LNCaP clone FGC (cell line): Measurements from ENCODE around the gene ARHGEF12.
A peak's percentile ranks its signal among the peaks of the same experiment; 100 is the strongest.

Source experiments
- DNase-seq: peaks from one replicate; pipeline ENCODE4 v3.0.0-alpha.2; 2011; ENCODE audit warnings: low read depth
- H3K4me3 ChIP-seq: 2 replicates; pipeline ENCODE4 v1.5.1; 2011; ENCODE audit warnings: mild to moderate bottlenecking, low read depth, low read length, control low read depth
- CTCF ChIP-seq: IDR thresholded peaks from 2 replicates; pipeline ENCODE4 v1.5.1; 2012; ENCODE audit warnings: mild to moderate bottlenecking; ENCODE audit not compliant: control insufficient read depth, insufficient read depth; ENCODE audit errors: extremely low read depth

Gene ARHGEF12

DNA sequence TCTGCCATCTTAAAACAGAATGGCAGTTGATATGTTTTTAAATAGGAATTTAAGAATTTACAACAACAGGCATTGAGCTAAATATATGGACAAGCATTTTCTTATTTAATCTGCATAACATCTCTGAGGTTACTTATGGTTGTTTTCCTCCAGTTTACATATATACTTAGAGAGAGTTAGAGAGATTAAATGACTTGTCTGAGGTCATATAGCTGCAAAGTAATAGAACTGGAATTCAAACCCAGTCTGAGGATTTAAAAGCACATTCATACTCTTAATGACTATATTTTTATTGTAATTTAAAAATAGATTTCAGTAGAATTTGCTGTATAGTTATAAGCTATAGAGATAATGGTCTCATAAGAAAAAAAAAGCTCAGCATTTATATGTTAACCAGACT lies 93.9 kb downstream of the ARHGEF12 start:
- no peak for TF ChIP-seq CTCF
- no peak for DNase-seq
- no peak overlapping the region for H3K4me3 ChIP-seq

GRCh38 chr11:120431633-120432032 lies 95.4 kb downstream of the ARHGEF12 start:
- DNase-seq, result no peak
- no peak for TF ChIP-seq CTCF
- H3K4me3 ChIP-seq, result no peak overlapping the region

DNA sequence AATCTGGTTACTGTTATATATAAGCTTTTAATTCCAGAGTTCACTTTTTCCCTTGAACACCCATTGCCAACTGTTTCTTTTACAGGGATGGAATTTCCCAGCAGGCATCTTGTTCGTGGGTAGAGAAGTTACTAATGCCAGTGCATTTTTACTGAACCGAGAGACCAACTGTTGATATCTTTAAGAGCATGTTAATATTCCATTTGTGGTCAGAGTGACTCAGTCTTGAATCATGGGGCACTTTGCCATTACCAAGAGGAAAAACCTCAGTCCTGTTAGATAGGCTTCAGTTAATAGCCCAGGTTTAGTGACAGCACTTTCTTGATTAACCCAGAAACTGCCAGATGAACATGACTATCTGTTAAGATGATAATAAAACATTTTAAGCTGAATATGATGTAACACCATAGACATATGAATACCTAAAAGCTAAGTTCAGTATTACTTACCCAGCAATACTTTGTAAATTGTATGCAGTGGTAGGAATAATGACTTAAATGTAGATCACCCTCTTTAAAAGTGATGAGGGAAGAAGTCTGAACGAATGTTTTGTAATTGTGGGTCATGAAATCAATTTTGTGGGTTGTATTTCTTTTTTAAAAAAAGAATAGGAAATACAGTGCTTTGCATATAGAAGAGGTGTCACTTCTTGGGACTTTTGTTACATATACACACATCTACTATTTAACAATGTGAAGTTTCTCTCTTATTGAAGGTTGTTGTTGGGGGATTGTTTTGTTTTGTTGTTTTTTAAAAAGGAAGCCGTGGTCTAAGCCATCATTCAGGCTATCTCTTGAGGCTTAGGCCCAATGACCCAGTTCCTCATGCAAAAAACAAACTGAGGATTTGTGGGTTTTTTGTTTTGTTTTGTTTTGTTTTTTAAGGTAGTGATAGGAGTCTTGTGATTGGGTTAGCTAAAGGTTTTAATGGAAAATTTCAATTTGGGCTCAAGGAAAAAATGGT lies 96.1 kb downstream of the ARHGEF12 start:
- no peak for TF ChIP-seq CTCF
- no peak overlapping the region for H3K4me3 ChIP-seq
- peak; percentile 21 for DNase-seq

GRCh38 chr11:120441592-120441991 lies 105.4 kb downstream of the ARHGEF12 start:
- no peak for DNase-seq
- no peak overlapping the region for H3K4me3 ChIP-seq
- TF ChIP-seq CTCF, result no peak

DNA sequence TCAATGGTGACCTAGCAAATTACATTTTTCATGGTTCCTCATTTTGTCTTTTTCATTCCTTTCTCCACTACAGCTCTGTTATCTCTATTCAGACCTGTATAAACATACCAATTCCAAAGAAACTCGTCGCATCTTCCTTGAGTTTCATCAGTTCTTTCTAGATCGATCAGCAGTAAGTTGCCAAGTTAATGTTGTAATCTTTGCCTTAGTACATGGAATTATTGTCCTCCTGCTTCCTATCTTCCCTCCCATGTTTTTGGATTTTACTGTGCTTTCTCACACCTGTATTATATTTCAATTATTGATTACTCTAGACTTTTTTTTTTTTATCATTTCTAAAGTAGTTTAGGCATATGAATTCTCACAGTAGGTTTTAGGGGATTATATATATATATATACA lies 105.8 kb downstream of the ARHGEF12 start:
- no peak overlapping the region for H3K4me3 ChIP-seq
- no peak for DNase-seq

GRCh38 chr11:120446802-120447201 lies 110.6 kb downstream of the ARHGEF12 start:
- no peak overlapping the region for H3K4me3 ChIP-seq
- no peak for DNase-seq

More for the DNA sequence above, 105.8 kb downstream of the ARHGEF12 start:
- TF ChIP-seq CTCF, result no peak

More at GRCh38 chr11:120446802-120447201, 110.6 kb downstream of the ARHGEF12 start:
- no peak for TF ChIP-seq CTCF
